K562 (cell line): ENCODE results near the gene GGPS1. TPM values are rescaled to one million over a fixed set of nuclear protein-coding genes. Genes with fewer than 3 reads are reported as not detected.

Experiments used
- CBX2 ChIP-seq: fragments of 200-600 bp; sonication (generic); IDR thresholded peaks from one replicate; pipeline ENCODE4 v1.6.1; 2012; ENCODE audit warnings: mild to moderate bottlenecking, low read length, inconsistent platforms; ENCODE audit not compliant: insufficient read depth, poor library complexity, severe bottlenecking
- CXXC5 ChIP-seq: fragments of 250-450 bp; sonication (Bioruptor Pico); IDR thresholded peaks from 2 replicates; pipeline ENCODE4 v1.8.0; 2022; ENCODE audit warnings: inconsistent platforms, mild to moderate bottlenecking, moderate library complexity
- DLX4 ChIP-seq: fragments of 250-450 bp; sonication (Bioruptor Pico); IDR thresholded peaks from 2 replicates; pipeline ENCODE4 v1.6.1; 2021; ENCODE audit warnings: mild to moderate bottlenecking
- ELF4 ChIP-seq: fragments of 450-650 bp; formaldehyde crosslinking; IDR thresholded peaks from 2 replicates; pipeline ENCODE4 v1.4.0; 2022; ENCODE audit warnings: missing genetic modification characterization
- FOXJ2 ChIP-seq: fragments of 200-800 bp; sonication (Bioruptor generic); IDR thresholded peaks from 2 replicates; pipeline ENCODE4 v1.6.1; 2016; ENCODE audit warnings: missing genetic modification characterization, missing compliant biosample characterization
- LARP7 ChIP-seq: fragments of 450-650 bp; IDR thresholded peaks from 2 replicates; pipeline ENCODE4 v1.6.1; 2016
- MNT ChIP-seq, 2 experiments: fragments of 450-650 bp; conservative IDR thresholded peaks; 2 replicates each; pipeline ENCODE4 v1.6.1; 2017; ENCODE audit warnings: mild to moderate bottlenecking in 2 of 2, moderate library complexity in 2 of 2
- NBN ChIP-seq: fragments of 450-650 bp; IDR thresholded peaks from 2 replicates; pipeline ENCODE4 v1.6.1; 2016; ENCODE audit warnings: low read depth, mild to moderate bottlenecking
- NONO ChIP-seq, 2 experiments: fragments of 200-400 bp in 1 of 2; fragments of 450-650 bp in 1 of 2; formaldehyde crosslinking in 1 of 2; IDR thresholded peaks; 2 replicates each; pipeline ENCODE4 v1.6.1; 2017; ENCODE audit warnings: low read depth in 2 of 2, mild to moderate bottlenecking in 2 of 2, moderate library complexity in 2 of 2, low read length in 1 of 2
- NR2F6 ChIP-seq: fragments of 450-650 bp; formaldehyde crosslinking; IDR thresholded peaks from 2 replicates; pipeline ENCODE4 v1.4.0; 2020; ENCODE audit warnings: mild to moderate bottlenecking
- RBBP5 ChIP-seq: fragments of 200-600 bp; sonication (generic); IDR thresholded peaks from 2 replicates; pipeline ENCODE4 v1.6.1; 2012; ENCODE audit warnings: borderline replicate concordance, mild to moderate bottlenecking, low read length, control low read depth, inconsistent platforms; ENCODE audit not compliant: insufficient read depth, poor library complexity, severe bottlenecking
- SETDB1 ChIP-seq: IDR thresholded peaks from one replicate; pipeline ENCODE4 v1.6.1; 2012; ENCODE audit warnings: low read length, control low read depth, inconsistent platforms
- ZC3H8 ChIP-seq: fragments of 450-650 bp; IDR thresholded peaks from 2 replicates; pipeline ENCODE4 v1.6.1; 2017
- ZNF217 ChIP-seq: sonication (generic); formaldehyde crosslinking; IDR thresholded peaks from 2 replicates; pipeline ENCODE4 v1.8.0; 2022; ENCODE audit warnings: mild to moderate bottlenecking, missing genetic modification reagents
- polyA plus RNA-seq, 8 experiments: library from polyadenylated mRNA; depleted of rRNA in 4 of 8; stranded (reverse) in 5 of 8; unstranded in 3 of 8; fragments of >200 nt; fragmentation: Nextera tagmentation in 2 of 8; fragmentation: Illumina TruSeq in 1 of 8; extraction: Ambion mirVana in 2 of 8; extraction: Trizol in 1 of 8; gene quantifications; 2 replicates each; pipeline versions ENCODE4 v1.2.1 to v1.2.3, GENCODE V29; 2011 to 2014; ENCODE audit warnings: inconsistent platforms in 1 of 8, missing spikeins in 1 of 8
- total RNA-seq, 7 experiments: library from RNA; depleted of rRNA in 6 of 7; stranded (reverse); fragments of >200 nt in 6 of 7; fragmentation: Illumina TruSeq in 2 of 7; extraction: Trizol in 2 of 7; gene quantifications; 2 replicates each; pipeline versions ENCODE4 v1.2.1 to v1.2.3, GENCODE V29; 2011 to 2021; ENCODE audit warnings: low replicate concordance in 1 of 7
- TF ChIP-seq, protein P1 (sequence below), 2 experiments: fragments of 450-650 bp; IDR thresholded peaks; 2 replicates each; pipeline ENCODE4 v1.6.1; 2016; ENCODE audit warnings: mild to moderate bottlenecking in 2 of 2, borderline replicate concordance in 1 of 2, low read depth in 1 of 2, moderate library complexity in 1 of 2

Gene GGPS1
- total and polyA plus RNA-seq, 9 of the 15 experiments (the other 6 are each of a cell fraction or from before 2014, with no cell fraction given): 18.8 to 104 (median 56.3) TPM

DNA sequence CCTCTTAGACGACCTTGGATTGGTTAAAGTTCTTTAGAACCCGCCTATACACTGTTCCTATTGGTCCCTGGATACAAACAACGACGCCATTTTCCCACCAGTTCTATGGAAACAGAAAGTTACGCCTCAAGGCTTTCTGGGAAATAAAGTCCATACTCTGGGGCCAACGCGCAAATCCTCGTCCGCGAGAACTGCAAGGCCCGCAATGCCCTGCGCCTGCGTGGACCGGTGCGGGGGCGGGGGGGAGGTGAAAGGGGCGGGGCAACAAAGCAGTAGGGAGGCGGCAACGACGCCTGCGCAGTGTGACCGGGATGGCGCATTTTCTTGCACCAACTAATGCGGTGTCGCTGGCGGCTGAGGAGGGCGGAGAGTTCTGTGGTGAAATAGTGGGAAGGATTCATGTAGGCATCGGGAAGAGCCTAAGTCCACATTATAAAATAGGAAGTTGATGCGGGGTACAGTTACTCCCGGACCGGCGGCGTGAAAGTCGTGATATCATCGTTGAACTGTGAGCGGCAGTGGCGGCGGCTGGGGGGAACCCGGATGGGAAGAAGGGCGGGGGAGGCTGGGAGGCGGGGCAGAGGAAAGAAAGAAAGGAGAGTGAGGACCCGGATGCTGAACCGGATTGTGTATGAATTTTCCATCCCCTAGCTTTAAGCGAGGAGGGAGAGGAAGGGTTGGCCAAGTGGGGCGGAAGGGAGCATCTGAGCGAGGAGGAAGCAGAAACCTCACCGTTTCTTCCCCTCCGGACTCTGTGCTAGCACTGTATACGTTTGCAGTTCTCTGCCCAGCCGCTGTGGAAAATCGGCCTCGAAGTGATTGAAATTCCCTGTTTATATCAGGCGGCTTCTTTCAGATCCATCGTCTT lies at the start of gene GGPS1 (continued):
- TF ChIP-seq DLX4 (CRISPR knock-in tag): no peak
- TF ChIP-seq ELF4: 0 out of 2 replicates have a peak, but pooled peaks have one; percentile 70
- TF ChIP-seq NONO (IDR thresholded peaks at IDR 0.05; ENCODE audit: low read depth in 2 of 2, low read length in 1 of 2): no peak
- TF ChIP-seq CXXC5 (CRISPR knock-in tag): peak; percentile 79
- TF ChIP-seq FOXJ2: peak; percentile 94
- peak; percentile 71 for TF ChIP-seq RBBP5
- TF ChIP-seq NR2F6 (CRISPR knock-in tag): no peak
- TF ChIP-seq, protein P1, sequence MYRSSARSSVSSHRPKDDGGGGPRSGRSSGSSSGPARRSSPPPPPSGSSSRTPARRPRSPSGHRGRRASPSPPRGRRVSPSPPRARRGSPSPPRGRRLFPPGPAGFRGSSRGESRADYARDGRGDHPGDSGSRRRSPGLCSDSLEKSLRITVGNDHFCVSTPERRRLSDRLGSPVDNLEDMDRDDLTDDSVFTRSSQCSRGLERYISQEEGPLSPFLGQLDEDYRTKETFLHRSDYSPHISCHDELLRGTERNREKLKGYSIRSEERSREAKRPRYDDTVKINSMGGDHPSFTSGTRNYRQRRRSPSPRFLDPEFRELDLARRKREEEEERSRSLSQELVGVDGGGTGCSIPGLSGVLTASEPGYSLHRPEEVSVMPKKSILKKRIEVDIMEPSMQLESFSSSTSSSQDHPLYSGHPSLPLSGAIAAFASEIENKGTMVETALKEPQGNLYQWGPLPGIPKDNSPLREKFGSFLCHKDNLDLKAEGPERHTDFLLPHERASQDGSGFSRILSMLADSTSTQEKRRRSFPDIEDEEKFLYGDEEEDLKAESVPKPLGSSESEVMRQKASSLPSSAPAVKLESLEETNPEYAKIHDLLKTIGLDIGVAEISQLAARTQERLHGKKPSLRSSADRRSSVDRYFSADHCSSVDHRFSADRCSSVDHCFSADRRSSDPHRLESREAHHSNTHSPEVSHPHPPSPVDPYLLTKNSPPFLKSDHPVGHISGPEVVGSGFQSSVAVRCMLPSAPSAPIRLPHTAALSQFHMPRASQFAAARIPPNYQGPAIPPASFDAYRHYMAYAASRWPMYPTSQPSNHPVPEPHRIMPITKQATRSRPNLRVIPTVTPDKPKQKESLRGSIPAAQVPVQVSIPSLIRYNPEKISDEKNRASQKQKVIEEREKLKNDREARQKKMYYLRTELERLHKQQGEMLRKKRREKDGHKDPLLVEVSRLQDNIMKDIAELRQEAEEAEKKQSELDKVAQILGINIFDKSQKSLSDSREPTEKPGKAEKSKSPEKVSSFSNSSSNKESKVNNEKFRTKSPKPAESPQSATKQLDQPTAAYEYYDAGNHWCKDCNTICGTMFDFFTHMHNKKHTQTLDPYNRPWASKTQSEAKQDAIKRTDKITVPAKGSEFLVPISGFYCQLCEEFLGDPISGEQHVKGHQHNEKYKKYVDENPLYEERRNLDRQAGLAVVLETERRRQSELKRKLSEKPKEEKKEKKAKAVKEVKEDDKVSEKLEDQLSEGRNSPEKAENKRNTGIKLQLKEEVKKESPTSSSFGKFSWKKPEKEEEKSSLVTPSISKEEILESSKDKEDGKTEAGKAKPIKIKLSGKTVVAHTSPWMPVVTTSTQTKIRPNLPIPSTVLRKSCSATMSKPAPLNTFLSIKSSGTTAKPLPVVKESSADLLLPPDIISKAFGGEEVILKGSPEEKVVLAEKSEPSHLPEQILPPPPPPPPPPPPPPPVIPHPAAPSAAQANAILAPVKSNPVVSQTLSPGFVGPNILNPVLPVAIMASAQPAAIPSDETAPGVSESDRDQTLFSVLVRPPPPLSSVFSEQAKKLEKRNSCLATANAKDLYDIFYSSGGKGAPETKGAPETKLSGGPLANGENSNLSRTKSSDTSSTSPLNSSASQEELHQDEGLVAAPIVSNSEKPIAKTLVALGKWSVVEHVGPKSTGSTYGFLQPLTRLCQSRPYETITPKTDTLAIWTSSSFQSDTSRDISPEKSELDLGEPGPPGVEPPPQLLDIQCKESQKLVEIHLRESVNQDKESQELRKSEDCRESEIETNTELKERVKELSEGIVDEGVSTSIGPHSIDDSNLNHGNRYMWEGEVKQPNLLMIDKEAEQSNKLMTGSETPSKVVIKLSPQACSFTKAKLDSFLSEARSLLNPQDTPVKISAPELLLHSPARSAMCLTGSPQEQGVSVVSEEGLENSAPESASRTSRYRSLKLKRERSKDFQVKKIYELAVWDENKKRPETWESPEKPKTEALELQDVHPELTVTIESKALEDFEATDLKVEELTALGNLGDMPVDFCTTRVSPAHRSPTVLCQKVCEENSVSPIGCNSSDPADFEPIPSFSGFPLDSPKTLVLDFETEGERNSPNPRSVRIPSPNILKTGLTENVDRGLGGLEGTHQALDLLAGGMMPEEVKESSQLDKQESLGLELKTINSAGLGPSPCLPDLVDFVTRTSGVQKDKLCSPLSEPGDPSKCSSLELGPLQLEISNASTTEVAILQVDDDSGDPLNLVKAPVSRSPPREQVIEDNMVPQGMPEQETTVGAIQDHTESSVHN (IDR thresholded peaks at IDR 0.05; ENCODE audit: borderline replicate concordance in 1 of 2, low read depth in 1 of 2): no peak
- TF ChIP-seq MNT (conservative IDR thresholded peaks at IDR 0.05): peak in 1 of 2 experiments; percentile 74
- no peak for TF ChIP-seq CBX2
- no peak for TF ChIP-seq SETDB1
- no peak for TF ChIP-seq ZNF217 (CRISPR knock-in tag)
- peak; percentile 92 for TF ChIP-seq NBN
- TF ChIP-seq ZC3H8: 0 out of 2 replicates have a peak, but pooled peaks have one; percentile 9
- TF ChIP-seq LARP7: peak; percentile 89; the same call in 1 of the 2 replicates
